ENCODE results near the gene MPC1.
"Not testable (repeated sequence)": the region's sequence is repeated elsewhere in the genome, so short reads cannot be mapped to it uniquely, and the experiment has no call there.

The MPC1 gene

GRCh38 chr6:166379103-166379586 is 3.6 kb downstream of the MPC1 start:
- no peak for DNase-seq

- DNase-seq = no peak
Observed at GRCh38 chr6:166377721-166378120, 5.0 kb downstream of the MPC1 start.

- no peak for DNase-seq
Observed at GRCh38 chr6:166375013-166375412, 7.7 kb downstream of the MPC1 start.

GRCh38 chr6:166370489-166370888 is 12.3 kb downstream of the MPC1 start:
- DNase-seq = no peak

- DNase-seq = no peak
Observed at GRCh38 chr6:166369782-166370181, 13.0 kb downstream of the MPC1 start.

GRCh38 chr6:166366921-166367320 is 15.8 kb downstream of the MPC1 start:
- no peak for DNase-seq

- DNase-seq = no peak
Observed at GRCh38 chr6:166365806-166366205, 16.9 kb downstream of the MPC1 start.

- DNase-seq = no peak
Observed at GRCh38 chr6:166365221-166365620, 17.5 kb downstream of the MPC1 start.

- no peak for DNase-seq
Observed at GRCh38 chr6:166364456-166364855, 18.3 kb downstream of the MPC1 start.

GRCh38 chr6:166362427-166362826 is 20.3 kb downstream of the MPC1 start:
- not testable (repeated sequence) for DNase-seq

- no peak for DNase-seq
Observed at GRCh38 chr6:166361077-166361429, 21.7 kb downstream of the MPC1 start.

GRCh38 chr6:166360243-166361076 is 22.3 kb downstream of the MPC1 start:
- DNase-seq = no peak

- no peak for DNase-seq
Observed at GRCh38 chr6:166355552-166355951, 27.2 kb downstream of the MPC1 start.

- DNase-seq = no peak
Observed at GRCh38 chr6:166354965-166355364, 27.8 kb downstream of the MPC1 start.

- no peak for DNase-seq
Observed at GRCh38 chr6:166354143-166354542, 28.6 kb downstream of the MPC1 start.

GRCh38 chr6:166353507-166353906 is 29.2 kb downstream of the MPC1 start:
- no peak for DNase-seq

GRCh38 chr6:166352923-166353322 is 29.8 kb downstream of the MPC1 start:
- no peak for DNase-seq

- no peak for DNase-seq
Observed at GRCh38 chr6:166351715-166352285, 30.9 kb downstream of the MPC1 start.

- DNase-seq = no peak
Observed at GRCh38 chr6:166348305-166348949, 34.3 kb downstream of the MPC1 start.

GRCh38 chr6:166346965-166347364 is 35.8 kb downstream of the MPC1 start:
- DNase-seq = no peak

- DNase-seq = no peak
Observed at GRCh38 chr6:166346449-166346848, 36.3 kb downstream of the MPC1 start.

- DNase-seq = not testable (repeated sequence)
Observed at GRCh38 chr6:166345672-166346071, 37.1 kb downstream of the MPC1 start.

- not testable (repeated sequence) for DNase-seq
Observed at GRCh38 chr6:166344921-166345320, 37.8 kb downstream of the MPC1 start.

GRCh38 chr6:166344240-166344639 is 38.5 kb downstream of the MPC1 start:
- DNase-seq = no peak
